IMR-90 (cell line): Measurements from ENCODE around the gene NPFFR2.

Experiments
- CEBPB ChIP-seq: IDR thresholded peaks from 2 replicates; pipeline ENCODE4 v1.6.1; 2012; ENCODE audit warnings: low read depth, low read length, improper control_type of control experiment
- CHD1 ChIP-seq: IDR thresholded peaks from 2 replicates; pipeline ENCODE4 v1.6.1; 2012; ENCODE audit warnings: low read depth, low read length, improper control_type of control experiment
- CTCF ChIP-seq: conservative IDR thresholded peaks from 2 replicates; pipeline ENCODE4 v1.5.1; 2012; ENCODE audit warnings: mild to moderate bottlenecking, low read depth, low read length, improper control_type of control experiment
- MAFK ChIP-seq: IDR thresholded peaks from 2 replicates; pipeline ENCODE4 v1.6.1; 2012; ENCODE audit warnings: low read depth, low read length, improper control_type of control experiment
- MXI1 ChIP-seq: IDR thresholded peaks from 2 replicates; pipeline ENCODE4 v1.6.1; 2012; ENCODE audit warnings: low read depth, mild to moderate bottlenecking, low read length, moderate library complexity, borderline replicate concordance
- NFE2L2 ChIP-seq: fragments of 150-350 bp; IDR thresholded peaks from 2 replicates; pipeline ENCODE4 v1.6.1; 2016; ENCODE audit warnings: low read depth, mild to moderate bottlenecking, low read length
- POLR2A ChIP-seq: IDR thresholded peaks from 2 replicates; pipeline ENCODE4 v1.6.1; 2012; ENCODE audit warnings: mild to moderate bottlenecking, low read depth, low read length
- RAD21 ChIP-seq: IDR thresholded peaks from 2 replicates; pipeline ENCODE4 v1.6.1; 2012; ENCODE audit warnings: low read length, improper control_type of control experiment
- RCOR1 ChIP-seq: IDR thresholded peaks from 2 replicates; pipeline ENCODE4 v1.6.1; 2012; ENCODE audit warnings: mild to moderate bottlenecking, low read length, improper control_type of control experiment; ENCODE audit not compliant: insufficient replicate concordance
- RFX5 ChIP-seq: IDR thresholded peaks from 2 replicates; pipeline ENCODE4 v1.8.0; 2012; ENCODE audit warnings: low read depth, mild to moderate bottlenecking, low read length, moderate library complexity
- SMC3 ChIP-seq: fragments of 150-350 bp; IDR thresholded peaks from 2 replicates; pipeline ENCODE4 v1.6.1; 2016; ENCODE audit warnings: low read depth, mild to moderate bottlenecking, antibody characterized with exemption, low read length, moderate library complexity
- USF2 ChIP-seq: fragments of 150-350 bp; IDR thresholded peaks from 2 replicates; pipeline ENCODE4 v1.6.1; 2017; ENCODE audit warnings: mild to moderate bottlenecking, antibody characterized with exemption, low read length, low read depth

- TF ChIP-seq CTCF (no peak), RCOR1 (no peak), POLR2A (no peak), RAD21 (no peak), USF2 (no peak), CHD1 (no peak), MAFK (no peak), MXI1 (no peak), SMC3 (no peak), NFE2L2 (no peak), CEBPB (no peak), RFX5 (no peak)
Measured at GRCh38 chr4:72109959-72110497, 78.2 kb downstream of the NPFFR2 start.
